Measurements from ENCODE around the gene FHOD3.

FHOD3 gene

GRCh38 chr18:36758623-36759022 lies 461.1 kb downstream of the FHOD3 start:
- TF ChIP-seq GATA3 (IDR thresholded peaks at IDR 0.05; ENCODE audit: low read depth, low read length) = no peak
- no peak for TF ChIP-seq GATA2 (IDR thresholded peaks at IDR 0.05; ENCODE audit: low read depth, low read length)

- no peak for TF ChIP-seq GATA3 (IDR thresholded peaks at IDR 0.05; ENCODE audit: low read depth, low read length)
- no peak for TF ChIP-seq GATA2 (IDR thresholded peaks at IDR 0.05; ENCODE audit: low read depth, low read length)
Measured at GRCh38 chr18:36759167-36759776, 461.8 kb downstream of the FHOD3 start.

- TF ChIP-seq GATA3 (IDR thresholded peaks at IDR 0.05; ENCODE audit: low read depth, low read length) (no peak), GATA2 (IDR thresholded peaks at IDR 0.05; ENCODE audit: low read depth, low read length) (no peak)
Measured at GRCh38 chr18:36760598-36760997, 463.1 kb downstream of the FHOD3 start.

GRCh38 chr18:36761186-36761698 lies 463.7 kb downstream of the FHOD3 start:
- TF ChIP-seq GATA2 (IDR thresholded peaks at IDR 0.05; ENCODE audit: low read depth, low read length) = no peak
- no peak for TF ChIP-seq GATA3 (IDR thresholded peaks at IDR 0.05; ENCODE audit: low read depth, low read length)

GRCh38 chr18:36762074-36762473 lies 464.6 kb downstream of the FHOD3 start:
- TF ChIP-seq GATA2 (IDR thresholded peaks at IDR 0.05; ENCODE audit: low read depth, low read length) (no peak), GATA3 (IDR thresholded peaks at IDR 0.05; ENCODE audit: low read depth, low read length) (no peak)

GRCh38 chr18:36766836-36767235 lies 469.3 kb downstream of the FHOD3 start:
- no peak for TF ChIP-seq GATA2 (IDR thresholded peaks at IDR 0.05; ENCODE audit: low read depth, low read length)
- no peak for TF ChIP-seq GATA3 (IDR thresholded peaks at IDR 0.05; ENCODE audit: low read depth, low read length)

- TF ChIP-seq GATA3 (IDR thresholded peaks at IDR 0.05; ENCODE audit: low read depth, low read length) (no peak), GATA2 (IDR thresholded peaks at IDR 0.05; ENCODE audit: low read depth, low read length) (no peak)
Measured at GRCh38 chr18:36769172-36769571, 471.7 kb downstream of the FHOD3 start.

- TF ChIP-seq GATA2 (IDR thresholded peaks at IDR 0.05; ENCODE audit: low read depth, low read length) (no peak), GATA3 (IDR thresholded peaks at IDR 0.05; ENCODE audit: low read depth, low read length) (no peak)
Measured at GRCh38 chr18:36769611-36770314, 472.2 kb downstream of the FHOD3 start.

- TF ChIP-seq GATA2 (IDR thresholded peaks at IDR 0.05; ENCODE audit: low read depth, low read length) (no peak), GATA3 (IDR thresholded peaks at IDR 0.05; ENCODE audit: low read depth, low read length) (no peak)
Measured at GRCh38 chr18:36770315-36770946, 472.9 kb downstream of the FHOD3 start.

GRCh38 chr18:36771245-36771644 lies 473.7 kb downstream of the FHOD3 start:
- no peak for TF ChIP-seq GATA3 (IDR thresholded peaks at IDR 0.05; ENCODE audit: low read depth, low read length)
- no peak for TF ChIP-seq GATA2 (IDR thresholded peaks at IDR 0.05; ENCODE audit: low read depth, low read length)

- no peak for TF ChIP-seq GATA3 (IDR thresholded peaks at IDR 0.05; ENCODE audit: low read depth, low read length)
- no peak for TF ChIP-seq GATA2 (IDR thresholded peaks at IDR 0.05; ENCODE audit: low read depth, low read length)
Measured at GRCh38 chr18:36772241-36772723, 474.8 kb downstream of the FHOD3 start.

GRCh38 chr18:36775396-36775795 lies 477.9 kb downstream of the FHOD3 start:
- TF ChIP-seq GATA2 (IDR thresholded peaks at IDR 0.05; ENCODE audit: low read depth, low read length) (no peak), GATA3 (IDR thresholded peaks at IDR 0.05; ENCODE audit: low read depth, low read length) (no peak)

- TF ChIP-seq GATA3 (IDR thresholded peaks at IDR 0.05; ENCODE audit: low read depth, low read length) = no peak
- TF ChIP-seq GATA2 (IDR thresholded peaks at IDR 0.05; ENCODE audit: low read depth, low read length) = no peak
Measured at GRCh38 chr18:36776650-36777049, 479.1 kb downstream of the FHOD3 start.

GRCh38 chr18:36777566-36777965 lies 480.1 kb downstream of the FHOD3 start:
- TF ChIP-seq GATA2 (IDR thresholded peaks at IDR 0.05; ENCODE audit: low read depth, low read length) (no peak), GATA3 (IDR thresholded peaks at IDR 0.05; ENCODE audit: low read depth, low read length) (no peak)

All from SH-SY5Y (cell line).